Activated CD8-positive, alpha-beta memory T cell treated with anti-CD3 and anti-CD28 coated beads, Interleukin-2, amount 50 U/mL, for 48 hours (primary cell): ENCODE measurements around the gene DCUN1D1.
A peak's percentile ranks its signal among the peaks of the same experiment; 100 is the strongest.
"Not testable (repeated sequence)": the region's sequence is repeated elsewhere in the genome, so short reads cannot be mapped to it uniquely, and the experiment has no call there.

Source experiments
- DNase-seq: peaks from one replicate; pipeline ENCODE4 v3.0.0-alpha.2; 2020

The DCUN1D1 gene

GRCh38 chr3:182980204-182981037 lies at the start of gene DCUN1D1:
TSS of gene DCUN1D1 (minus strand) at chr3:182980538. CDS start at chr3:182980489, 49 bp downstream.
- DNase-seq = peak; percentile 95

GRCh38 chr3:183028416-183028815 lies 48.1 kb upstream of the DCUN1D1 start:
- no peak for DNase-seq

GRCh38 chr3:183027276-183027675 lies 46.9 kb upstream of the DCUN1D1 start:
- DNase-seq = no peak

GRCh38 chr3:183022936-183023516 lies 42.7 kb upstream of the DCUN1D1 start:
- no peak for DNase-seq

- DNase-seq = no peak
Measured at GRCh38 chr3:183018421-183019192, 38.3 kb upstream of the DCUN1D1 start.

GRCh38 chr3:183015185-183015584 lies 34.8 kb upstream of the DCUN1D1 start:
- DNase-seq = no peak

GRCh38 chr3:183013856-183014255 lies 33.5 kb upstream of the DCUN1D1 start:
- DNase-seq = no peak

GRCh38 chr3:183013074-183013473 lies 32.7 kb upstream of the DCUN1D1 start:
- DNase-seq = no peak

- no peak for DNase-seq
Measured at GRCh38 chr3:183008800-183009199, 28.5 kb upstream of the DCUN1D1 start.

GRCh38 chr3:183008303-183008702 lies 28.0 kb upstream of the DCUN1D1 start:
- no peak for DNase-seq

- DNase-seq = no peak
Measured at GRCh38 chr3:183006396-183007002, 26.2 kb upstream of the DCUN1D1 start.

GRCh38 chr3:182999767-183000166 lies 19.4 kb upstream of the DCUN1D1 start:
- no peak for DNase-seq

- not testable (repeated sequence) for DNase-seq
Measured at GRCh38 chr3:182993486-182994201, 13.3 kb upstream of the DCUN1D1 start.

- no peak for DNase-seq
Measured at GRCh38 chr3:182989566-182989965, 9.2 kb upstream of the DCUN1D1 start.

GRCh38 chr3:182986021-182986420 lies 5.7 kb upstream of the DCUN1D1 start:
- no peak for DNase-seq

GRCh38 chr3:182983876-182984275 lies 3.5 kb upstream of the DCUN1D1 start:
- DNase-seq = no peak

- DNase-seq = no peak
Measured at GRCh38 chr3:182981038-182981380, 671 bp upstream of the DCUN1D1 start.

GRCh38 chr3:182979674-182980191 lies 605 bp downstream of the DCUN1D1 start:
- DNase-seq = peak; percentile 62

GRCh38 chr3:182979103-182979673 lies 1.1 kb downstream of the DCUN1D1 start:
- DNase-seq = no peak

GRCh38 chr3:182978387-182978786 lies 2.0 kb downstream of the DCUN1D1 start:
- no peak for DNase-seq

- DNase-seq = no peak
Measured at GRCh38 chr3:182973047-182973446, 7.3 kb downstream of the DCUN1D1 start.

- no peak for DNase-seq
Measured at GRCh38 chr3:182972387-182972786, 8.0 kb downstream of the DCUN1D1 start.
